Naive thymus-derived CD4-positive, alpha-beta T cell (primary cell): ENCODE measurements around the gene WASHC2A. TPM values are rescaled to one million over a fixed set of nuclear protein-coding genes. Genes with fewer than 3 reads are reported as not detected.
"Not testable (repeated sequence)": the region's sequence is repeated elsewhere in the genome, so short reads cannot be mapped to it uniquely, and the experiment has no call there.

Experiments used
- ATAC-seq: fragments of 150-1000 bp; cut with Tn5 transposase; 2 replicates; pipeline ENCODE4 v1.10.0; 2021; ENCODE audit warnings: mild to moderate bottlenecking, moderate library complexity
- CTCF ChIA-PET: fragments of 350-600 bp; sonication (Branson Sonifier 250); formaldehyde crosslinking; loops from one replicate; lab custom pipeline; 2021; ENCODE audit warnings: antibody characterized with exemption; lab: Charles Lee
- POLR2A ChIA-PET: fragments of 350-600 bp; sonication (Branson Sonifier 250); formaldehyde crosslinking; loops from one replicate; lab custom pipeline; 2021; ENCODE audit warnings: antibody characterized with exemption, inconsistent platforms; lab: Charles Lee
- DNase-seq, 9 donors: peaks; one replicate each; pipeline versions ENCODE4 v3.0.0 to v3.0.0-alpha.2; 2020 to 2022; ENCODE audit warnings: mixed read lengths in 1 of 9
- H3K27ac ChIP-seq: one replicate; pipeline ENCODE4 v1.7.0; 2013; ENCODE audit warnings: mild to moderate bottlenecking, low read depth, low read length, moderate library complexity
- H3K27me3 ChIP-seq, 2 donors: one replicate each; pipeline ENCODE4 v1.7.0; 2013; ENCODE audit warnings: low read length in 2 of 2, mild to moderate bottlenecking in 2 of 2, moderate library complexity in 2 of 2; ENCODE audit not compliant: control insufficient read depth in 2 of 2, insufficient read depth in 2 of 2
- H3K36me3 ChIP-seq, 3 experiments: 1 replicate in 2 of 3; 2 replicates in 1 of 3; pipeline ENCODE4 v1.7.0; 2013; ENCODE audit warnings: low read length in 3 of 3, mild to moderate bottlenecking in 3 of 3, moderate library complexity in 1 of 3; ENCODE audit not compliant: insufficient read depth in 3 of 3, control insufficient read depth in 2 of 3
- H3K4me1 ChIP-seq, 2 donors: one replicate each; pipeline ENCODE4 v1.7.0; 2013; ENCODE audit warnings: low read length in 2 of 2, mild to moderate bottlenecking in 2 of 2, moderate library complexity in 1 of 2; ENCODE audit not compliant: control insufficient read depth in 2 of 2, insufficient read depth in 2 of 2
- H3K4me3 ChIP-seq: 2 replicates; pipeline ENCODE4 v1.7.0; 2013; ENCODE audit warnings: mild to moderate bottlenecking, low read length
- H3K9me3 ChIP-seq, 3 experiments: 1 replicate in 2 of 3; 2 replicates in 1 of 3; pipeline ENCODE4 v1.7.0; 2013; ENCODE audit warnings: low read length in 3 of 3; ENCODE audit not compliant: control insufficient read depth in 2 of 3
- H3K27ac Mint-ChIP-seq, 9 donors: one replicate each; pipeline ENCODE4 v1.8.0; 2020 to 2022; ENCODE audit warnings: mixed read lengths in 9 of 9, mild to moderate bottlenecking in 8 of 9, moderate library complexity in 5 of 9, inconsistent platforms in 2 of 9
- H3K27me3 Mint-ChIP-seq, 5 donors: one replicate each; pipeline ENCODE4 v1.8.0; 2021 to 2022; ENCODE audit warnings: mixed read lengths in 5 of 5, mild to moderate bottlenecking in 1 of 5
- H3K36me3 Mint-ChIP-seq, 5 donors: one replicate each; pipeline ENCODE4 v1.8.0; 2020 to 2022; ENCODE audit warnings: mixed read lengths in 5 of 5, mild to moderate bottlenecking in 3 of 5, inconsistent platforms in 1 of 5
- H3K4me1 Mint-ChIP-seq, 7 donors: one replicate each; pipeline ENCODE4 v1.8.0; 2020 to 2022; ENCODE audit warnings: mixed read lengths in 7 of 7, mild to moderate bottlenecking in 3 of 7, inconsistent platforms in 1 of 7
- H3K4me3 Mint-ChIP-seq, 10 donors: one replicate each; pipeline ENCODE4 v1.8.0; 2020 to 2022; ENCODE audit warnings: mild to moderate bottlenecking in 10 of 10, mixed read lengths in 10 of 10, moderate library complexity in 6 of 10, inconsistent platforms in 2 of 10
- H3K9me3 Mint-ChIP-seq, 11 donors: one replicate each; pipeline ENCODE4 v1.8.0; 2020 to 2022; ENCODE audit warnings: mixed read lengths in 11 of 11, mild to moderate bottlenecking in 4 of 11, inconsistent platforms in 1 of 11, moderate library complexity in 1 of 11
- intact Hi-C, 2 donors: fragments of 100-400 bp; cut with micrococcal nuclease; formaldehyde crosslinking; loops; one replicate each; pipeline ENCODE4 v1.15.1; 2023
- polyA plus RNA-seq, 2 donors: library from polyadenylated mRNA; unstranded; fragments of 300-500 nt; fragmentation: Illumina TruSeq; gene quantifications; one replicate each; pipeline ENCODE4 v1.2.3, GENCODE V29; 2021
- total RNA-seq, 6 experiments: library from RNA in 5 of 6; stranded (reverse) in 5 of 6; gene quantifications; 1 replicate in 5 of 6; 2 replicates in 1 of 6; pipeline ENCODE4 v1.2.3 and lab custom pipeline; 2021 to 2026

The WASHC2A gene
- total and polyA plus RNA-seq, 7 experiments from 2014 or later: 21.0 to 74.5 (median 52.7) TPM

DNA sequence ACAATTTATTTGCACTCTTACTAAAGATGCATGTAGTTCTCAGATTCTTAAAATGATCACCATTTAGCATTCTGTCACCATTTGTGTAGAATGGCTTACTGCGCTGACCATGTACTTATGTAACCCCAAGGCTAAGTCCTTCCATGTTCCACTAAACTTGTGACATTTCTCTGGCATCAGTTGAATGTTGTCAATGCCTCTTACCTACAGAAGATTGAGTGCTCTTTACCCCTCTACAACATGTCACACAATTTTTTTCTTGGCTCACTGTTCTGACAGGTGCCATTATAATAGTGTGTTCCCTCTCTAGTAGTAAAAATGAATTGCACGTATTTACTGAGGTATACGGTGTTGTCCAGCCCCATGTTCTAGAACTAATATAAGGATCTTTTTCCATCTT lies 100.1 kb downstream of the WASHC2A start:
- H3K36me3 ChIP-seq, H3K9me3 Mint-ChIP-seq, H3K27ac Mint-ChIP-seq, H3K9me3 ChIP-seq, H3K4me3 Mint-ChIP-seq, H3K36me3 Mint-ChIP-seq, H3K4me1 Mint-ChIP-seq, POLR2A ChIA-PET, H3K4me3 ChIP-seq, DNase-seq, ATAC-seq, H3K4me1 ChIP-seq, CTCF ChIA-PET, intact Hi-C loops, H3K27me3 ChIP-seq, H3K27ac ChIP-seq: not testable (repeated sequence)
- H3K27me3 Mint-ChIP-seq: peaks cover 4 to 13% (median 9%) of the 10 kb centered on the region in 5 donors

DNA sequence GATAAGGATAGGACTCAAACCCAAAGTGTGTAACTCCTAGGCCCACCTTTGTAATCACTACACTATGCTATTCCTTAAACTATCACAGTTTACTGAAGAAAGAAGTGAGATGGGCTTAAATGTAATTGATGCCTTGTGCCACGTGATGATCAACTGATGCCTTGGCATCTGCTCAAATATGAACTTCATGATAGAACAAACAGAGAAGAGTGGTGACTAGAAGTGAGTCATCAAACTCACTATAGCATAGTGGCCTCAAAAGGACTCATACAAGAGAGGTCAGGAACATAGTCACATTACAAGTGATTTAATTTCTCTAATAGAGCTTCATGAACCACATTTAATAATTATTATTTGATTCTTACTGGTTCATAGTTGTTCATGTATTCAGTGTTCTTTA lies 101.8 kb downstream of the WASHC2A start:
- DNase-seq, H3K36me3 Mint-ChIP-seq, H3K4me1 ChIP-seq, H3K36me3 ChIP-seq, POLR2A ChIA-PET, ATAC-seq, H3K9me3 ChIP-seq, H3K27ac ChIP-seq, CTCF ChIA-PET, H3K4me3 ChIP-seq, H3K27ac Mint-ChIP-seq, H3K4me1 Mint-ChIP-seq, H3K27me3 ChIP-seq, H3K9me3 Mint-ChIP-seq, H3K4me3 Mint-ChIP-seq, intact Hi-C loops: not testable (repeated sequence)
- peaks cover 0 to 13% (median 9%) of the 10 kb centered on the region in 5 donors for H3K27me3 Mint-ChIP-seq

GRCh38 chr10:50174788-50175525 lies 107.2 kb downstream of the WASHC2A start:
- CTCF ChIA-PET, H3K4me3 ChIP-seq, H3K36me3 Mint-ChIP-seq, H3K27ac ChIP-seq, H3K27ac Mint-ChIP-seq, H3K9me3 Mint-ChIP-seq, H3K9me3 ChIP-seq, H3K36me3 ChIP-seq, H3K4me3 Mint-ChIP-seq, H3K4me1 Mint-ChIP-seq, POLR2A ChIA-PET, DNase-seq, H3K4me1 ChIP-seq, H3K27me3 ChIP-seq, intact Hi-C loops, ATAC-seq: not testable (repeated sequence)
- H3K27me3 Mint-ChIP-seq: peaks cover 0 to 13% (median 7%) of the 10 kb centered on the region in 5 donors

Other genes with a start within 250 kb of the WASHC2A start
- gene PARG, start 125.9 kb upstream of the WASHC2A start, total RNA-seq: 10 to 100 TPM; 32.6 to 48.2 (median 34.5) TPM
- 10 to 100 TPM; 11.4 to 20.9 TPM for gene PARG, start 125.9 kb upstream of the WASHC2A start, polyA plus RNA-seq
- 10 to 100 TPM; 18.2 to 34.0 (median 29.2) TPM for gene TIMM23B, start 125.9 kb upstream of the WASHC2A start, total RNA-seq
- 10 to 100 TPM; 11.8 to 12.7 TPM for gene TIMM23B, start 125.9 kb upstream of the WASHC2A start, polyA plus RNA-seq
- 10 to 100 TPM; 17.8 to 25.3 (median 21.1) TPM for gene AGAP6, start 79.5 kb upstream of the WASHC2A start, total RNA-seq
- gene AGAP6, start 79.5 kb upstream of the WASHC2A start, polyA plus RNA-seq: 1 to 10 TPM; 1.7 to 2.4 TPM
- gene ASAH2, start 183.6 kb downstream of the WASHC2A start, total RNA-seq: 1 to 10 TPM in 4 of 5 experiments, under 1 TPM in 1; 0.61 to 5.4 (median 1.7) TPM
- 1 to 10 TPM in 1 of 2 donors, under 1 TPM in 1; 0.43 to 3.9 TPM for gene ASAH2, start 183.6 kb downstream of the WASHC2A start, polyA plus RNA-seq